OCI-LY3 (cell line): ENCODE measurements around the gene TREH.

Source experiments
- EZH2phosphoT487 ChIP-seq: fragments of 200-600 bp; shearing (Covaris generic); IDR thresholded peaks from 2 replicates; pipeline ENCODE4 v1.6.1; 2018; ENCODE audit warnings: antibody characterized with exemption, mixed run types, low read depth
- TF ChIP-seq, protein P1 (sequence below): fragments of 200-600, 300-600 bp; sonication (generic); IDR thresholded peaks from 2 replicates; pipeline ENCODE4 v1.5.1; 2014; ENCODE audit warnings: antibody characterized with exemption, low read length, low read depth

DNA sequence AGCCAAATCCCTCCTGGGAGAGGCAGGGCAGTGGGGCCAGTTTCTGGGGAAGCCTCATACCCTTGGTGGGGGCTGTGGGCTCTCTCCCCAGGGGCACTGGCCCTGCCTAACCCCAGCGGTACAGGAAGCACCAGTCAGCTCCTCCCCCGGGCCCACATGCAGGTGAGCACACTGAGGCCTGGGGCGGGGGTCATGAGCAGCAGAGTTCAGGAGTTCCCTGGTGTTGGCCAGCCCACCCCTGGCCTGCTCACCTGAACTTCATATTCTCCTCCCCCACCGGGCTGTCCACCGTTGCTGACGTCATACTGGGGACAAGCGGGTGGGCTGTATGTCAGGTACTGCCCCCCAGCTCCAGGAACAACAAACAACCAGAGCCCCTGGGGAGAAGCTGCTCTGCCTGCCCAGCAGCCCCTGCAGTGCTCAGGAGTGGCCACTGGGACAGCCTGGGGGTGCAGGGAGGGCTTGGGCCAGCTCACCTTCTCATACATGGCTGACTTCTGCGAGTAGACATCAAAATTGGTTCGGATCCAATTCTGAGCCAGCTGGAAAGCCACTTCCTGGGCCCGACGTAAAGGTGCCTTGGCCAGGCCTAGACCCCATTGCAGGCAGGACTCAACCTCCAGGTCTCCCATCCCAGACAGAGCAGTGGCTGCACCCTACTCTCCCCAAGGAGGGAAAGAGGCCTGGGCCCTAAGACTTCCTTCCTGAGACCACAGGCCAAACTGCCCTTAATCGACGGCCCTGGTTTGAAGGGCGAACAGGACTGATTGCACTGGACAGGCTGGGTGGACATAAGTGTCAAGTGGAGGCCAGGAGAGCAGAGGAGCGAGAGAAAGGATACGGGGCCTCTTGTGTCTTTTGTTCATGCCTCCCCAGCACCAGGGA lies 20.8 kb downstream of the TREH start:
- TF ChIP-seq, protein P1, sequence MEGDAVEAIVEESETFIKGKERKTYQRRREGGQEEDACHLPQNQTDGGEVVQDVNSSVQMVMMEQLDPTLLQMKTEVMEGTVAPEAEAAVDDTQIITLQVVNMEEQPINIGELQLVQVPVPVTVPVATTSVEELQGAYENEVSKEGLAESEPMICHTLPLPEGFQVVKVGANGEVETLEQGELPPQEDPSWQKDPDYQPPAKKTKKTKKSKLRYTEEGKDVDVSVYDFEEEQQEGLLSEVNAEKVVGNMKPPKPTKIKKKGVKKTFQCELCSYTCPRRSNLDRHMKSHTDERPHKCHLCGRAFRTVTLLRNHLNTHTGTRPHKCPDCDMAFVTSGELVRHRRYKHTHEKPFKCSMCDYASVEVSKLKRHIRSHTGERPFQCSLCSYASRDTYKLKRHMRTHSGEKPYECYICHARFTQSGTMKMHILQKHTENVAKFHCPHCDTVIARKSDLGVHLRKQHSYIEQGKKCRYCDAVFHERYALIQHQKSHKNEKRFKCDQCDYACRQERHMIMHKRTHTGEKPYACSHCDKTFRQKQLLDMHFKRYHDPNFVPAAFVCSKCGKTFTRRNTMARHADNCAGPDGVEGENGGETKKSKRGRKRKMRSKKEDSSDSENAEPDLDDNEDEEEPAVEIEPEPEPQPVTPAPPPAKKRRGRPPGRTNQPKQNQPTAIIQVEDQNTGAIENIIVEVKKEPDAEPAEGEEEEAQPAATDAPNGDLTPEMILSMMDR = no peak
- TF ChIP-seq EZH2phosphoT487 = no peak
